Prostate gland (tissue), 2 donors: ENCODE results near the gene PHC2.

Experiments used
- CTCF ChIP-seq, 4 experiments: fragments of 200-600 bp in 2 of 4; fragments of 450-650 bp in 2 of 4; sonication (generic) in 2 of 4; IDR thresholded peaks; 1 replicate in 3 of 4; 2 replicates in 1 of 4; pipeline ENCODE4 v1.5.1; 2016 to 2019; ENCODE audit warnings: antibody characterized with exemption in 4 of 4, mild to moderate bottlenecking in 2 of 4, moderate library complexity in 2 of 4
- POLR2A ChIP-seq: fragments of 450-650 bp; IDR thresholded peaks from one replicate; pipeline ENCODE4 v1.6.1; 2016; ENCODE audit warnings: antibody characterized with exemption, mild to moderate bottlenecking

DNA sequence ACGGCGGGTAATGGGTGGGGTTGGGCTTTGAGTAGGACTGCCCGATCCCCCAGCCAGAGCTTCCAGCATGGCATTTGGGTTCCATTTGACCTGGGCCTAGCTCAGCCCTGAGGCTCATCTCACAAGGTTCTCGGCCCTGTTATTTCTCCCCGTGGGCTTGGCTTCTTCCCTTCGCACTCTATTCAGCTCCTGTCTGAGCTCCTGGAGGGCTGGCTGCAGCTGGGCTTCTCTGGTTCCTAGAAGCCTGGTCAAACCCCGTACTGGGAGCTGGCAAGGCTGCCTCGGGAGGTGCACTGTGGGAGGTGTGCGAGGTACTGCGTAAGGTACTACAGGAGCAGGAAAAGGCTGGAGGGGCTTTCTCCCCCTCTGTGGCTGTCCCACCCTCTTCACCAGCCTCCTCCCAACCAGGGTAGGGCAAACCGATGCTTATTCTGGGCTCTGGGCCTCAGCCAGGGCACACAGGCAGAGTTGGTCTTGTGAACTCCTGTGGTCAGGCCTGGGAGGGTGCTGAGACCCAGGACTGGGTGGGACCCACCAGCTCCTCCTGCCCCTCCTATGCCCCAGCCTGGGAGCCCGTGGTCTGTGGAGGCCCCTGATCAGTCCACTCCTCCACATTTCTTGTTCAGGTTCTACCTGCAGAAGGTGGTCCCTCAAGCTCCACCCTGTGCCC, 110.8 kb downstream of the PHC2 start:
- no peak for TF ChIP-seq CTCF (IDR thresholded peaks at IDR 0.05)
- TF ChIP-seq POLR2A, result no peak
